Measurements from ENCODE around the gene CISD3.
A peak's percentile ranks its signal among the peaks of the same experiment; 100 is the strongest.

The CISD3 gene

DNA sequence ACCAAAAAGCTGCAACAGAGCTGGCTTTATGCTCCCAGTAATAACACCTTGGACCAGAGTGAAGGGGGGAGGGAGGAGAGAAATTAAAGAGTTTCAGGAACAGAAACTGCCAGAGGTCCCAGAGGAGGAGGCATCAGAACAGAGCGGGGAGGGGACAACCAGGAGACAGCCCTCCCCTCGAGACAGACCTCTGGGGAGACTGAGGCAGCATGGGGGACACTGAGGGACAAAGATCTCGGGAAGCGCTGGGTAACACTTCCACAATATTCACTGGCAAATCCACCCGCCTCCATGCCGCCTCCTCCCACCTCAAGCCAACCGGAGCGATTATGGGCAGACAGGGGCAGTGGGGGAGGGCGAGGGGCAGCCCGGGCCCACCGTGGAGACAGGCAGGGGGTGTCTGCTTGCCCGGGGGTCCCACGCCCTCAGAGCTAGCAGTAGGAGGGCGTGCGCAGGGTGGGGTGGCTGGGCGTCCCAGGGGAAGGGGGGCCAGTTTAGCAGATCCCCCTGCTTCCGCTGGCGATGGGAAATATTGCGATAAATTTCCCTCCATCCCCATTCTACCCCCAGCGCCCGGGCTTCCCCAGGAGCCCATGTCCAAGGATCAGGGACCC lies 16.8 kb downstream of the CISD3 start:
- no peaks in the 10 kb centered on the region; a peak in 1 of 3 replicates for H3K36me3 ChIP-seq (ENCODE audit: control insufficient read depth in 2 of 2, insufficient read depth in 1 of 2, low read length in 2 of 2)
- peak overlapping the region; percentile 86 for H3K4me3 ChIP-seq (ENCODE audit: low read depth, low read length)
- CTCF ChIA-PET = interaction anchor here (0.7 to 4.6 kb wide), 2 partner anchors 12 to 256 kb away, joined by 4 to 47 read pairs; no protein-coding TSS in a partner anchor
- peaks cover 43% of the 10 kb centered on the region for H3K4me1 ChIP-seq (ENCODE audit: control insufficient read depth, insufficient read depth, low read length)
- H3K9me3 ChIP-seq (ENCODE audit: control insufficient read depth, insufficient read depth, low read depth, low read length) = no peaks in the 10 kb centered on the region
- POLR2A ChIA-PET = interaction anchor here (0.7 to 2.1 kb wide), 3 partner anchors 11 to 53 kb away, joined by 3 to 18 read pairs (median 8); no protein-coding TSS in a partner anchor
- H3K27ac ChIP-seq (ENCODE audit: extremely low read depth, low read depth, low read length) = peak overlapping the region; percentile 96; the same call in 1 of the 2 replicates
- TF ChIP-seq ZNF561 (tag by site-specific recombination; IDR thresholded peaks at IDR 0.05; ENCODE audit: borderline replicate concordance) = no peak
- no peak for TF ChIP-seq ZSCAN30 (tag by site-specific recombination; IDR thresholded peaks at IDR 0.05)
- no peak for TF ChIP-seq KLF9 (tag by site-specific recombination; IDR thresholded peaks at IDR 0.05; ENCODE audit: low read depth)
- peak; percentile 97 for TF ChIP-seq GLIS1 (tag by site-specific recombination; IDR thresholded peaks at IDR 0.05)
- TF ChIP-seq, protein P1, sequence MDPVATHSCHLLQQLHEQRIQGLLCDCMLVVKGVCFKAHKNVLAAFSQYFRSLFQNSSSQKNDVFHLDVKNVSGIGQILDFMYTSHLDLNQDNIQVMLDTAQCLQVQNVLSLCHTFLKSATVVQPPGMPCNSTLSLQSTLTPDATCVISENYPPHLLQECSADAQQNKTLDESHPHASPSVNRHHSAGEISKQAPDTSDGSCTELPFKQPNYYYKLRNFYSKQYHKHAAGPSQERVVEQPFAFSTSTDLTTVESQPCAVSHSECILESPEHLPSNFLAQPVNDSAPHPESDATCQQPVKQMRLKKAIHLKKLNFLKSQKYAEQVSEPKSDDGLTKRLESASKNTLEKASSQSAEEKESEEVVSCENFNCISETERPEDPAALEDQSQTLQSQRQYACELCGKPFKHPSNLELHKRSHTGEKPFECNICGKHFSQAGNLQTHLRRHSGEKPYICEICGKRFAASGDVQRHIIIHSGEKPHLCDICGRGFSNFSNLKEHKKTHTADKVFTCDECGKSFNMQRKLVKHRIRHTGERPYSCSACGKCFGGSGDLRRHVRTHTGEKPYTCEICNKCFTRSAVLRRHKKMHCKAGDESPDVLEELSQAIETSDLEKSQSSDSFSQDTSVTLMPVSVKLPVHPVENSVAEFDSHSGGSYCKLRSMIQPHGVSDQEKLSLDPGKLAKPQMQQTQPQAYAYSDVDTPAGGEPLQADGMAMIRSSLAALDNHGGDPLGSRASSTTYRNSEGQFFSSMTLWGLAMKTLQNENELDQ (tag by site-specific recombination; IDR thresholded peaks at IDR 0.05; ENCODE audit: low read depth) = no peak
- TF ChIP-seq ZNF155 (tag by site-specific recombination; IDR thresholded peaks at IDR 0.05) = no peak
- TF ChIP-seq ZNF560 (tag by site-specific recombination; IDR thresholded peaks at IDR 0.05; ENCODE audit: borderline replicate concordance) = no peak
- TF ChIP-seq, protein P2, sequence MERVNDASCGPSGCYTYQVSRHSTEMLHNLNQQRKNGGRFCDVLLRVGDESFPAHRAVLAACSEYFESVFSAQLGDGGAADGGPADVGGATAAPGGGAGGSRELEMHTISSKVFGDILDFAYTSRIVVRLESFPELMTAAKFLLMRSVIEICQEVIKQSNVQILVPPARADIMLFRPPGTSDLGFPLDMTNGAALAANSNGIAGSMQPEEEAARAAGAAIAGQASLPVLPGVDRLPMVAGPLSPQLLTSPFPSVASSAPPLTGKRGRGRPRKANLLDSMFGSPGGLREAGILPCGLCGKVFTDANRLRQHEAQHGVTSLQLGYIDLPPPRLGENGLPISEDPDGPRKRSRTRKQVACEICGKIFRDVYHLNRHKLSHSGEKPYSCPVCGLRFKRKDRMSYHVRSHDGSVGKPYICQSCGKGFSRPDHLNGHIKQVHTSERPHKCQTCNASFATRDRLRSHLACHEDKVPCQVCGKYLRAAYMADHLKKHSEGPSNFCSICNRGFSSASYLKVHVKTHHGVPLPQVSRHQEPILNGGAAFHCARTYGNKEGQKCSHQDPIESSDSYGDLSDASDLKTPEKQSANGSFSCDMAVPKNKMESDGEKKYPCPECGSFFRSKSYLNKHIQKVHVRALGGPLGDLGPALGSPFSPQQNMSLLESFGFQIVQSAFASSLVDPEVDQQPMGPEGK (tag by site-specific recombination; IDR thresholded peaks at IDR 0.05) = peak; percentile 63
- no peak for TF ChIP-seq ZNF776 (tag by site-specific recombination; IDR thresholded peaks at IDR 0.05; ENCODE audit: borderline replicate concordance)
- peak; percentile 60 for TF ChIP-seq ZNF76 (tag by site-specific recombination; IDR thresholded peaks at IDR 0.05; ENCODE audit: borderline replicate concordance, low read depth)
- no peak for TF ChIP-seq ZNF670 (tag by site-specific recombination; IDR thresholded peaks at IDR 0.05; ENCODE audit: low read depth)
- TF ChIP-seq KLF1 (tag by site-specific recombination; IDR thresholded peaks at IDR 0.05) = peak; percentile 81
- peak; percentile 59; the same call in 1 of the 2 replicates for TF ChIP-seq ZFP69B (tag by site-specific recombination; IDR thresholded peaks at IDR 0.05)
- TF ChIP-seq ZNF530 (tag by site-specific recombination; IDR thresholded peaks at IDR 0.05; ENCODE audit: low read depth) = no peak
- no peak for TF ChIP-seq YY2 (tag by site-specific recombination; IDR thresholded peaks at IDR 0.05)
- no peak for TF ChIP-seq HOXC10 (CRISPR knock-in tag; IDR thresholded peaks at IDR 0.05)
- TF ChIP-seq ZFHX2 (tag by site-specific recombination; conservative IDR thresholded peaks at IDR 0.05) = peak; percentile 92
- TF ChIP-seq, protein P3, sequence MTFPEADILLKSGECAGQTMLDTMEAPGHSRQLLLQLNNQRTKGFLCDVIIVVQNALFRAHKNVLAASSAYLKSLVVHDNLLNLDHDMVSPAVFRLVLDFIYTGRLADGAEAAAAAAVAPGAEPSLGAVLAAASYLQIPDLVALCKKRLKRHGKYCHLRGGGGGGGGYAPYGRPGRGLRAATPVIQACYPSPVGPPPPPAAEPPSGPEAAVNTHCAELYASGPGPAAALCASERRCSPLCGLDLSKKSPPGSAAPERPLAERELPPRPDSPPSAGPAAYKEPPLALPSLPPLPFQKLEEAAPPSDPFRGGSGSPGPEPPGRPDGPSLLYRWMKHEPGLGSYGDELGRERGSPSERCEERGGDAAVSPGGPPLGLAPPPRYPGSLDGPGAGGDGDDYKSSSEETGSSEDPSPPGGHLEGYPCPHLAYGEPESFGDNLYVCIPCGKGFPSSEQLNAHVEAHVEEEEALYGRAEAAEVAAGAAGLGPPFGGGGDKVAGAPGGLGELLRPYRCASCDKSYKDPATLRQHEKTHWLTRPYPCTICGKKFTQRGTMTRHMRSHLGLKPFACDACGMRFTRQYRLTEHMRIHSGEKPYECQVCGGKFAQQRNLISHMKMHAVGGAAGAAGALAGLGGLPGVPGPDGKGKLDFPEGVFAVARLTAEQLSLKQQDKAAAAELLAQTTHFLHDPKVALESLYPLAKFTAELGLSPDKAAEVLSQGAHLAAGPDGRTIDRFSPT (tag by site-specific recombination; IDR thresholded peaks at IDR 0.05) = peak; percentile 45; the same call in 1 of the 2 replicates
- no peak for TF ChIP-seq ZNF549 (tag by site-specific recombination; IDR thresholded peaks at IDR 0.05)
- TF ChIP-seq, protein P4, sequence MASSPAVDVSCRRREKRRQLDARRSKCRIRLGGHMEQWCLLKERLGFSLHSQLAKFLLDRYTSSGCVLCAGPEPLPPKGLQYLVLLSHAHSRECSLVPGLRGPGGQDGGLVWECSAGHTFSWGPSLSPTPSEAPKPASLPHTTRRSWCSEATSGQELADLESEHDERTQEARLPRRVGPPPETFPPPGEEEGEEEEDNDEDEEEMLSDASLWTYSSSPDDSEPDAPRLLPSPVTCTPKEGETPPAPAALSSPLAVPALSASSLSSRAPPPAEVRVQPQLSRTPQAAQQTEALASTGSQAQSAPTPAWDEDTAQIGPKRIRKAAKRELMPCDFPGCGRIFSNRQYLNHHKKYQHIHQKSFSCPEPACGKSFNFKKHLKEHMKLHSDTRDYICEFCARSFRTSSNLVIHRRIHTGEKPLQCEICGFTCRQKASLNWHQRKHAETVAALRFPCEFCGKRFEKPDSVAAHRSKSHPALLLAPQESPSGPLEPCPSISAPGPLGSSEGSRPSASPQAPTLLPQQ (tag by site-specific recombination; IDR thresholded peaks at IDR 0.05) = peak; percentile 47; the same call in 1 of the 2 replicates
- no peak for TF ChIP-seq BCL11B (tag by site-specific recombination; IDR thresholded peaks at IDR 0.05; ENCODE audit: low read depth)
- peak; percentile 58; the same call in 1 of the 2 replicates for TF ChIP-seq ZNF341 (tag by site-specific recombination; IDR thresholded peaks at IDR 0.05; ENCODE audit: low read depth)
- TF ChIP-seq ZXDB (tag by site-specific recombination; IDR thresholded peaks at IDR 0.05) = no peak
- TF ChIP-seq ZSCAN23 (tag by site-specific recombination; IDR thresholded peaks at IDR 0.05) = no peak
- TF ChIP-seq YY1 (tag by site-specific recombination; IDR thresholded peaks at IDR 0.05) = no peak
- no peak for TF ChIP-seq ZNF114 (tag by site-specific recombination; IDR thresholded peaks at IDR 0.05)
- TF ChIP-seq OVOL3 (tag by site-specific recombination; IDR thresholded peaks at IDR 0.05) = no peak

Measured in HEK293 (cell line).